HG03045 (cell line): Measurements from ENCODE around the gene RPUSD2.
"Not testable (repeated sequence)": the region's sequence is repeated elsewhere in the genome, so short reads cannot be mapped to it uniquely, and the experiment has no call there.

ENCODE experiments used
- ATAC-seq: cut with Tn5 transposase; IDR thresholded peaks from one replicate; pipeline ENCODE4 v1.9.1; 2021; ENCODE audit warnings: mild to moderate bottlenecking, moderate library complexity; ENCODE audit not compliant: unreplicated experiment

RPUSD2 gene

DNA sequence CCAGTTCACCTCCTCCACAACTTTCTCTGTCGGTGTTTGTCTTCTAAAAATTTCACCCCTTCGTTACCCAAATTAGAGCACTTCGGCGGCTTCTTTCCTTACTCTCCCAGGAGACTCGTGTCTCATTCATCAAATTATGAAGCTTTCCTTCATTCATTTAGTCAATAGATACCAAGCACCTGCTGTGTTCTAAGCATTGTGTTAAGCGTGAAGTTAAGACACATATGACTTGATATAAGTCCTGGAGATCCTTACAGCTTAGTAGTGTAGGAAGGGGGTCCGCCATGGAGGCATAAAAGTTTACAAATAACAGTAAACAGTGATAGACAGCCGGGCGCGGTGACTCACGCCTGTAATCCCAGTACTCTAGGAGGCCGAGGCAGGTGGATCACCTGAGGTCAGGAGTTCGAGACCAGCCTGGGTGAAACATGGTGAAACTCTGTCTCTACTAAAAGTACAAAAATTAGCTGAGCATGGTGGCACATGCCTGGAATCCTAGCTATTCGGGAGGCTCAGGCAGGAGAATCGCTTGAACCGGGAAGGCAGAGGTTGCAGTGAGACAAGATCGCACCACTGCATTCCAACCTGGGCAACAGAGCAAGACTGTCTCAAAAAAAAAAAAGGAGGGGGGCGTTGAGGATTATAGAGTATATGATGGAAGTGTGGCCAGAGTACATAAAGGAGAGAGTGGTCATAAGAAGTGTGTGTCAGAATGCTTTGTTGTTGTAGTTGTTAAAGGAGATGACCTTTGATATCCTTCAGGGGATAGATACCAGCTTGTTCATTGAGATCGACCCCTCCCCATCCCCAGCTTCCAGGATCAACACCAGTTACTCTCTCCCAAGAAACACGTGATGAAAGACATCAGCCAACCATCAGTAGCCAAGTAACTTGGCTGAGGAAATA, 3.5 kb upstream of the RPUSD2 start:
- ATAC-seq: no peak

DNA sequence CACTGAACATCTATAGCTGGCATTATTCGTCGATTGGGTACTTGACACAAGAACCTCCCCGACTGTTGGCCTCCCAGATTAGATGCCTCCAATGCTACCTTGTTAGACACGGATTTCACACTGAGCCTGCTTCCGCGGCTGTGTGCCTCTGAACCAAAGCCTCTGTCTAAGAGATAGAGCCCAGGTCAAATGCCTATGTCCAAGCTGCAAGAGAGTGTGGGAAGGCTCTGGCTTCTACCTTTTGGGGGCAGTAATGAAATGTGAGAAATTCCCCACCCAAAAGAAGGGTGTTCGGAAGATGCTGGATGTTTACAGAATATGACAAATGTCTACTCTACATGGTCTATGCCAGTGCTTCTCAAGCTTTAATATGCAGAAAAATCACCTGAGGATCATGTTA, 2.0 kb upstream of the RPUSD2 start:
- ATAC-seq: no peak

GRCh38 chr15:40575113-40575512, 6.0 kb downstream of the RPUSD2 start:
- ATAC-seq: no peak

- ATAC-seq: not testable (repeated sequence)
These were observed 7.8 kb downstream of the RPUSD2 start for GRCh38 chr15:40576914-40577313.

DNA sequence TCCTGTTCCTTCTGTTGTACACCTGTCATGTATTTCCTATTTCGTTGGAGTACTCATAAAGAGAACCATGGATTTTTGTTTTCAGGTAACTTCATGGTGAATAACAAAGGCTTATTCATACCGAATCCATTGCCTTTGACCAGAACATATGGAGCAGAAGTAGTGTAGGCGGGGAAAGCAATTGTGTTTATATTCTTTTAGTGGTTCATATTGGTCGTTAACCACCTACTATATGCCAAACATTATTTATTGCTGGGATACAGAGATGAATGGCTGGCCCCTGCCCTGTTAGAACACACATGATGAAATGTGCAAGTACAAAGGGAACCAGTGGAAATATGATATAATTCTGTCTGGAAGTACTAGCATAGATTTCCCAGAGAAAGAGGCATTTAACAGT, 9.8 kb downstream of the RPUSD2 start:
- no peak for ATAC-seq

DNA sequence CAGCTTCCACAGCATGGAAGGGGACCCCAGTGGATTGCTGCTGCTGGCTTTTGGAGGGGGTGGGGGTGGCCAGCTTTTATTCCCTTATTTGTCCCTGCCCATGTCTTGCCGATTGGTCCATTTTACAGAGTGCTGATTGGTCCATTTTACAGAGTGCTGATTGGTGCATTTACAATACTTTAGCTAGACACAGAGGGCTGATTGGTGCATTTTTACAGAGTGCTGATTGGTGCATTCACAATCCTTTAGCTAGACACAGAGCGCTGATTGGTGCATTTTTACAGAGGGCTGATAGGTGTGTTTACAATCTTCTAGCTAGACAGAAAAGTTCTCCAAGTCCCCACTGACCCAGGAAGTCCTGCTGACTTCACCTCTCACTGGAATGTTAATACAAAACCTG, 12.7 kb downstream of the RPUSD2 start:
- not testable (repeated sequence) for ATAC-seq

DNA sequence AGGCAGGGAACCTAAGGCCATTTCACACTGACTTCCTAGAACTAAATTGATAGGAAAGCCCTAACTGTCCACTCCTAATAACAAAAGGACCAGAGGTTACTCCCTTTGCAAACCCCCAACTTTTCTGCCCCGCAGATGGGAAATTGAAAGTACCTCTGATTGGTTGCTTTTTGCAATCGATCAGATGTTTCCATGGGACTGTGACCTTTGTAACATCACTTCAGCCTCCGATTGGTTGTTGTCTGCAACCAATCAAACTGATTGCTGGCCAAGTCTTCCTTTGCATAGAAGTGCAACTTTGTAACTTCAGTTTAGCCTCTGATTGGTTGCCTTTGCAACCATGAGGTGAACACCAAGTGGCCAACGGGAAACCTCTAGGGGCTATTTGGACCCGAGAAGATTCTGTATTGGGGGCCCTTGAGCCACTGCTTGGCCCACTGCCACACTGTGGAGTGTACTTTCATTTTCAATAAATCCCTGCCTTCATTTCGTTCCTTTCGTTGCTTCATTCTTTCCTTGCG, 13.7 kb downstream of the RPUSD2 start:
- ATAC-seq: no peak

- ATAC-seq: no peak
These were observed 15.1 kb downstream of the RPUSD2 start for GRCh38 chr15:40584191-40584590.

- no peak for ATAC-seq
These were observed 21.6 kb downstream of the RPUSD2 start for GRCh38 chr15:40590667-40591050.

DNA sequence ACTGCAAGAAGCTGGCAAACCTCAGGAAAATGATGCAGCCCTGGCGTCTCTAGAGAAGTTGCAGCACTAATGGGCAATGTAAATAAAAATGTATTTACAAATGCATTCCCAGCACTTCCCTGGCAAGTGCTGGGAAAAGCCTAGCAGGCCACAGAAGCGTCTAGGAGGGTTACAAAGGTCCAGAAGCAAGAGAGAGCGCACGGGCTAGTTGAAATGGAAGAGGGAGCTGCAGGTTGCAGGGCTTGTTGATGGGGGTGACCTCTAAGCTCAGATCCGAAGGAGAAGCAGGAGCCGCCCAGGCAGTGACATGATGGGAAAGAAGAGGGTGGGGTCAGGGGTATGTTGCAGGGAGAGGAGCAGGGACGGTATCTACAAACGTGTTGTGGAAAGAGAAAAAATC, 22.3 kb downstream of the RPUSD2 start:
- no peak for ATAC-seq

GRCh38 chr15:40593165-40593564, 24.1 kb downstream of the RPUSD2 start:
- no peak for ATAC-seq

DNA sequence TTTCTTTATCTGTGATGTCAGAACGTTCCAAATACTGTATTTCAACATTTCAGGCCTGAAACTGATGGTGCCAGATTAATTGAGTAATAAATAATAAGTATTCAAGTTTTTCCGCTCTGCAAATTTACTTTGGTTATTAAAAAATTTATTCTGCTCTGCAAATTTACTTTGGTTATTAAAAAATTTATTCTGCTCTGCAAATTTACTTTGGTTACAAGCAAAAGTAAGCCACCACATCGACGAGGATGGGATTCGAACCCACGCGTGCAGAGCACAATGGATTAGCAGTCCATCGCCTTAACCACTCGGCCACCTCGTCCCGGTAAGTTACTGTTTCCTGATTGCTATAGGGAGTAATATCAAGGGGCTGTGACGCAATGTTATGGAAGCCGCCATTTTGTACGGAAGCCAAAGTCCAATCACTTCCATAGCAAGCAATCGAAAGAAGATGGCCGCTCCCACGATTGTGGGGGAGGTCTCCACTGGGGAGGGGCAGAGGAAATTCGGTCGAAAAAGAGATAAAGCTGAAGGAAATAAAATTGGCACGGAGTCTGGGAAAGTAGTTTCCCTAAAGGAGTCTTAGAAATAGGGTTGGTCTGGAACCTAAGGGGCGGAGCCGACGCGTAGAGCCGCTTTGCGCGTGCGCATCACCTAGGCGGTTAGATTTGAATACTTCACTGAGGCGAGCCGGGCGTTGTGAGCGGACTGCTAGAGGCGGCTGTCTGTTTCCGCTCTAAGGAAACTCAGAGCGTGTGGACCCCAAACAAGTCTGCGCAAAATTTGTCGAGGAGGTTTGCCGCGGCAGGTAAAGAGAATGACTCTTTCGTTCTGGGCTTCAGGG, 24.7 kb downstream of the RPUSD2 start, which contains the start of gene KNL1:
TSS of gene KNL1 (plus strand) at position 662 of the 841 bp plus-strand sequence. CDS start 8,683 bp downstream, outside the sequence.
- peak; percentile 69 for ATAC-seq

- peak; percentile 40 for ATAC-seq
These were observed 25.3 kb downstream of the RPUSD2 start for GRCh38 chr15:40594429-40594836.

- no peak for ATAC-seq
These were observed 26.1 kb downstream of the RPUSD2 start for GRCh38 chr15:40595219-40595618.

DNA sequence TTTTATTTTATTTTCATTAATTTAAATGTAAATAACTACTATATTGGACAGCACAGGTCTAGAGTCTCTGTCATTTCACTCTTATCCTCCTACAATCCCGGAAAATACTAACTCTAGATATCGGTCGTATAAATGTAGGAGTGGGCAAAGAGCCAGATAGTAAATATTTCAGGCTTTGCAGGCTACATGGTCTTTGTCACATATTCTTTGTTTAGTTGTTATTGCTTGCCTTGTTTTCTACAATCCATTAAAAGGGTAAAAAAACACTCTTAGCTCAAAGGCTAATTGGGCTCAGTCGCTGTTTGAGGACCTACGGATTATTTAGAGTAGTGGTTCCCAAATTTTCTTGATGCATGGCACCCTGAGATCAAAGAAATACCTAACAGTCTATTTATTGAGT, 26.7 kb downstream of the RPUSD2 start:
- no peak for ATAC-seq

- ATAC-seq: no peak
These were observed 27.9 kb downstream of the RPUSD2 start for GRCh38 chr15:40597024-40597423.

DNA sequence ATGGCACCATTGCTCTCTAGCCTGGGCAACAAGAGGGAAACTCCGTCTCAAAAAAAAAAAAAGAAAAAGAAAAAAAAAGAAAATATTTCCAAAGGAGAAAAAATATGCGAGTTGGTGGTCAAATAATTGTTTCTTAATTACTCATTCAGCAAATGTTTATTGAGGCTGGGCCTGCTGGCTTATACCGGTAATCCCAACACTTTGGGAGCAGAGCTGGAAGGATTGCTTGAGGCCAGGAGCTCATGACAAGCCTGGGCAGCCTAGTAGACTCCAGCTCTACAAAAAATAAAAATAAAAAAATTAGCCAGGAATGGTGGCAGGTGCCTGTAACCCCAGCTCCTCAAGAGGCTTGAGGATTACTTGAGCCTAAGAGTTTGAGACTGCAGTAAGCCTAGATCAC, 29.0 kb downstream of the RPUSD2 start:
- ATAC-seq: no peak

- no peak for ATAC-seq
These were observed 29.6 kb downstream of the RPUSD2 start for GRCh38 chr15:40598672-40599071.

DNA sequence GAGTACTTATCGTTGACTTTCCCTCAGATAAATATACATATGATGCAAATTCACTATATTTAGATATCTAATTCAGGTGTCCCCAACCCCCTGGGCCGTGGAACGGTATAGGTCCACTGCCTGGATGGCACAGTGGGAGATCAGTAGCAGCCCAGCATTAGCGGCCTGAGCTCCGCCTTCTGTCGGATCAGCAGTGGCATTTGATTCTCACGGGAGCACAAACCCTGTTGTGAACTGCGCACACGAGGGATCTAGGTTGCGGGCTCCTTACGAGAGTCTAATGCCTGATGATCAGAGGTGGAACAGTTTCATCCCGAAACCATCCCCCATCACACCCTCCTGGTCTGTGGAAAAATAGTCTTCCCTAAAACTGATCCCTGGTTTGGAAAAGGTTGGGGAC, 31.9 kb downstream of the RPUSD2 start:
- ATAC-seq: no peak

- ATAC-seq: no peak
These were observed 34.8 kb downstream of the RPUSD2 start for GRCh38 chr15:40603935-40604334.

DNA sequence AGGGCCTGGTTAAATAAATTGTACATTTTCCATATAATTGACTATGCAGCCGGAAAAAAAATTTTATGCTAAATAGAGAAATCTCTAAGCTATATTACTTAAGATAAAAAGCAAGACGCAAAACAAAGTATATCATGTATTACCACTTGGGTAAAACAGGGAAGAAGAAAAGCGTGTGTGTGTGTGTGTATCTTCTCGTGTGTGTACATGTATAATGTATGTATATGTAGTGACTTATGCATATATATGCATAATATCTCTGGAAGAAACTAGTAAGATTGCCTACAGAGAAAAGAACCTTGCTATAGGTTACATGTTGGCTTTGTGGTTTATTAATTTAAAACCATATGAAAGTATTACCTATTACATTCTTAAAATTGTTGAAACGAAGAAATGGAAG, 44.0 kb downstream of the RPUSD2 start:
- ATAC-seq: no peak

DNA sequence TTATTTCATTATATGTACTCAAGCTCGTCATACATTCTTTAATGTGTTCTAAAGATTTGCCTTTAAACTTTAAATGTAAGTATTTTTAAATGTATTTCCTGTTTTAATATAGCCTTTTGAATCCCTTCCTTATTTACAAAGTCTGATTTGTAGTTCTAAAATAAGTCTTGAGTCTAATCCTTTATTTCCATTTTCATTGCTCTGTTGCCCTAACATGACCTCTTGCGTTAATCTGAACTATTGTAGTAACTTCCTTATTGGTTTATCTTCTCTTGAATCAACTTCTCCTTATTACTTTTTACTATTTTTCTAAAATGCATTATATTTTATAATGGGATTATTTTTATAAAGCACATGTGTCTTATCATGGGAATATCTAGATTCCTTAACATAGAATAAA, 48.9 kb downstream of the RPUSD2 start:
- ATAC-seq: no peak
